ENCODE results near the gene CCDC102A. TPM values are rescaled to one million over a fixed set of nuclear protein-coding genes. Genes with fewer than 3 reads are reported as not detected.

Gene CCDC102A
- total RNA-seq, 4 donors from 2014 or later, result 13.1 to 34.9 (median 18.9) TPM

DNA sequence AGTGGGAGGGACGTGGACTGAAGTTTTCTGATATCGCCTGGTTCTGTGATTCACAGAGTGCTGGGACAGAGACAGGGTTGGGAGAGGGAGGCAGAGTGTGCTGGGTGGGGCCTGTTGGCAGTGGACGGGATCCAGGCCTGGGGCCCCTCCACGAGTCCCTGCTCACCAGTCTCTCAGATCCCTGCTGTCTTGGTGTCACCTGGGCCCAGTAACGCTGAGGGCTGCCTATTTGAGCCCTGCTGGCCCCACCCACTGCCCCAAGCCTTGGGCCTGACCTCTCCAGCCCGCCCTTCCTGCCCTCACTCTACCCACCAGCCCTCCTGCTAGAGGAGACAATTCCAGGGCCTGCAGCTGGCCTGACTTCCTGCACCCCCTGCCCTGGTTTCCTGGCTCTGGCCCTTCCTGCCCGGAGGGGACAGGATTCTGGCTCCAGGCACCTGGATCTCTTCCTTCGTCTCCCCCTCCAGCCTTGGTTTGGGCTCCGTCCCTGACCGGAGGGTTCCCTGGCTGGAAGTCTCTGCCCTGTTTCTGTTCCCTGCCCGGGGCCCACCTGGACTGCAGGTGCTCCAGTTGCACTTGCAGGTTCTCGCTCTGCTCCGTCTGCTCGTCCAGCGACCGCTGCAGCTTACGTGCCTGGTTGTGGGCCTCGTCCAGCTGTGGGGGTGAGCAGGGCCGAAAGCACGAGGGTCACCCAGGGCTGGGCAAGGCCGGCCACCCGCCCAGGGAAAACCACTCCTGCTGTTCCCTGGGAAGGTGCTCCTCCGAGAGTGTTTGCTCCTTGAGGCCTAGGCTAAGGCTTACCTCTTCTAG, 21.4 kb downstream of the CCDC102A start:
- H3K4me3 ChIP-seq (replicated peaks in 1 of 3), result no peak overlapping the region
- DNase-seq, result no peak
- H3K27ac ChIP-seq, result peak overlapping the region in 1 of 3 donors; percentile 17
- peaks cover 10 to 19% of the 10 kb centered on the region in 2 donors for H3K36me3 ChIP-seq
- no peak for TF ChIP-seq CTCF (IDR thresholded peaks at IDR 0.05)
- TF ChIP-seq POLR2A (IDR thresholded peaks at IDR 0.05), result no peak
- WGBS, 2 donors, result 76 to 86% methylated on average over 23 of the region's 23 CpGs
- intact Hi-C loops (cut with DNase I), result loop anchor here (5.0 kb wide), 2 partner anchors 53 to 98 kb away; partner anchors contain the start of gene POLR2C
- H3K4me1 ChIP-seq, result peaks cover 0 to 10% of the 10 kb centered on the region in 2 donors
- H3K9me3 ChIP-seq, result no peaks in the 10 kb centered on the region
- H3K27me3 ChIP-seq, result no peaks in the 10 kb centered on the region

DNA sequence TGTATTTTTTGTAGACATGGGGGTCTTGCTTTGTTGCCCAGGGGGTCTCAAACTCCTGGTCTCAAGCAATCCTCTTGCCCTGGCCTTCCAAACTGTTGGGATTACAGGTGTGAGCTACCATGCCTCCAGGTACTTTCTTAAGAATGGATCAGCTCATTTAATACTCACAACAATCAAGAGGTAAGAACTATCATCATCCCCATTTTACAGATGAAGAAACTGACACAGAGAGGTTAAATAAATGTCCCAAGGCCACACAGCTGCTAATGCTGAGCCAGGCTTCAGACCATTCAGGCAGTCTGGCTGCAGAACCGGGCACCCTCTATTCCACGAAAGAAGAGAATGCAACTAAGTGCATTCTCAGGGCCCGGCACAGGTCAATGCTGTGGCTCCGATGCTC, 22.0 kb downstream of the CCDC102A start:
- Histone ChIP-seq H3K27ac (peak overlapping the region in 1 of 3 donors; percentile 17), H3K4me3 (replicated peaks in 1 of 3) (no peak overlapping the region), H3K36me3 (peaks cover 10 to 19% of the 10 kb centered on the region in 2 donors), H3K27me3 (no peaks in the 10 kb centered on the region), H3K4me1 (peaks cover 0 to 10% of the 10 kb centered on the region in 2 donors), H3K9me3 (no peaks in the 10 kb centered on the region)
- intact Hi-C loops (cut with DNase I), result no loop called here
- 78 to 80% methylated on average over 4 of the region's 4 CpGs for WGBS, 2 donors
- TF ChIP-seq CTCF (IDR thresholded peaks at IDR 0.05) (no peak), POLR2A (IDR thresholded peaks at IDR 0.05) (no peak)
- DNase-seq, result no peak

DNA sequence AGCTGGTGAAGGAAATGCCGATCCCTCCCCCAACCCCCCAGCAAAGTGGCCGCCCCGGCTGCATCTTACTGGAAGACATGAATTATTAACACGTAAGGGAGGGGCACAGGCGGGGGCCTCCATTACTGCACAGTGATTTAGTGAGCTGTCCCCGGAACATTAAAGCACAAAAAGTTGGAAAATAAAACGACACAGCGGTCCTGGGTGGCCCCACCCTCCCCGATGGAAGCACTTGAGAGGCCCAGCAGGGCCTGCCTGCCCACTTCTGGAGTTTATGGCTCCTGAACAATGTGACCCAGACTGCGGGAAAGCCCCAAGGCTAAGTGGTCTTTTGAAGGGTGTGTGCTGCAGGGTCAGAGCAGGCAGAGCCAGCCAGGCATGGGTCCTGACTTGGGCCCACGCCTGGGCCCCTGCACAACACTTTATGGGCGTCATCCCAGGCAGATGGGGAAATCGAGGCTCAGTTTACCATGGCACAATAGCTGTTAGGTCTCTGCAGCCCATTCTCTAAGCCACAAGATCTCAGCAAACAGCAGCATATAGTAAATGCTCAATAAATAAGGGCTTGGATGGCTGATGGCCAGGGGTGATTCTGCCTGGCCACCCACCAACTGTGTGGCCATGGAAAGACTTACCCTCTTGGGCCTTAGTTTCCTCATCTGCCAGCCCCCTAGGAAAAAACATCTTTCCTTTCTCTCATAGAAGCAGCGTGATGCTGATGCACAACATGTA, 22.8 kb downstream of the CCDC102A start:
- 53 to 59% methylated on average over 10 to 13 of the region's 14 CpGs for WGBS, 2 donors
- peak; percentile 48 to 71 for DNase-seq
- Histone ChIP-seq H3K36me3 (peaks cover 10 to 12% of the 10 kb centered on the region in 2 donors), H3K9me3 (no peaks in the 10 kb centered on the region), H3K27ac (no peak overlapping the region), H3K27me3 (no peaks in the 10 kb centered on the region), H3K4me1 (peaks cover 0 to 10% of the 10 kb centered on the region in 2 donors), H3K4me3 (replicated peaks in 1 of 3) (no peak overlapping the region)
- TF ChIP-seq POLR2A (IDR thresholded peaks at IDR 0.05) (no peak), CTCF (IDR thresholded peaks at IDR 0.05) (no peak)
- intact Hi-C loops (cut with DNase I), result no loop called here

GRCh38 chr16:57512296-57513001, 23.9 kb downstream of the CCDC102A start:
- no peak overlapping the region for H3K27ac ChIP-seq

More at GRCh38 chr16:57512296-57513001, 23.9 kb downstream of the CCDC102A start:
- TF ChIP-seq CTCF (IDR thresholded peaks at IDR 0.05), result no peak
- TF ChIP-seq POLR2A (IDR thresholded peaks at IDR 0.05), result no peak
- Histone ChIP-seq H3K4me1 (peaks cover 0 to 10% of the 10 kb centered on the region in 2 donors), H3K27me3 (no peaks in the 10 kb centered on the region), H3K36me3 (peaks cover 0 to under 1% of the 10 kb centered on the region in 2 donors), H3K9me3 (no peaks in the 10 kb centered on the region), H3K4me3 (replicated peaks in 1 of 3) (no peak overlapping the region)
- 91 to 96% methylated on average over 23 of the region's 23 CpGs for WGBS, 2 donors
- no peak for DNase-seq
- intact Hi-C loops (cut with DNase I), result no loop called here

Data from thyroid gland (tissue), 4 donors.